GM21825 (cell line): ENCODE measurements around the gene RBM44.

ENCODE experiments used
- ATAC-seq: cut with Tn5 transposase; IDR thresholded peaks from one replicate; pipeline ENCODE4 v1.9.1; 2021; ENCODE audit warnings: mild to moderate bottlenecking, moderate library complexity; ENCODE audit not compliant: unreplicated experiment

Gene RBM44

GRCh38 chr2:237869343-237870102, 70.9 kb downstream of the RBM44 start:
- ATAC-seq = no peak

- no peak for ATAC-seq
These were observed 71.5 kb downstream of the RBM44 start for GRCh38 chr2:237870126-237870525.

- ATAC-seq = no peak
These were observed 72.4 kb downstream of the RBM44 start for GRCh38 chr2:237870754-237871651.

GRCh38 chr2:237872178-237872887, 73.8 kb downstream of the RBM44 start:
- no peak for ATAC-seq

- ATAC-seq = no peak
These were observed 74.8 kb downstream of the RBM44 start for GRCh38 chr2:237873421-237873831.

GRCh38 chr2:237873897-237874551, 75.4 kb downstream of the RBM44 start:
- no peak for ATAC-seq

GRCh38 chr2:237874585-237875161, 76.1 kb downstream of the RBM44 start:
- no peak for ATAC-seq

GRCh38 chr2:237875256-237876060, 76.9 kb downstream of the RBM44 start:
- ATAC-seq = no peak

- ATAC-seq = no peak
These were observed 77.5 kb downstream of the RBM44 start for GRCh38 chr2:237876061-237876526.

- no peak for ATAC-seq
These were observed 78.0 kb downstream of the RBM44 start for GRCh38 chr2:237876532-237876931.

- ATAC-seq = no peak
These were observed 78.4 kb downstream of the RBM44 start for GRCh38 chr2:237876951-237877491.

- ATAC-seq = no peak
These were observed 79.2 kb downstream of the RBM44 start for GRCh38 chr2:237877576-237878307.

GRCh38 chr2:237878321-237879057, 79.9 kb downstream of the RBM44 start:
- no peak for ATAC-seq

- no peak for ATAC-seq
These were observed 80.5 kb downstream of the RBM44 start for GRCh38 chr2:237879058-237879430.

GRCh38 chr2:237879991-237880560, 81.5 kb downstream of the RBM44 start:
- no peak for ATAC-seq

- ATAC-seq = no peak
These were observed 84.2 kb downstream of the RBM44 start for GRCh38 chr2:237882510-237883481.
